HG03064 (cell line): ENCODE data around the gene DOCK2.

Experiments
- ATAC-seq: cut with Tn5 transposase; IDR thresholded peaks from one replicate; pipeline ENCODE4 v1.9.1; 2021; ENCODE audit warnings: low read depth; ENCODE audit not compliant: unreplicated experiment

The DOCK2 gene

GRCh38 chr5:169881702-169882303 lies 244.7 kb downstream of the DOCK2 start:
- ATAC-seq: no peak

- no peak for ATAC-seq
These were observed 249.0 kb downstream of the DOCK2 start for GRCh38 chr5:169886033-169886432.

- ATAC-seq: no peak
These were observed 249.6 kb downstream of the DOCK2 start for GRCh38 chr5:169886677-169887076.

- ATAC-seq: no peak
These were observed 252.5 kb downstream of the DOCK2 start for GRCh38 chr5:169889572-169889971.

GRCh38 chr5:169893010-169893409 lies 255.9 kb downstream of the DOCK2 start:
- ATAC-seq: no peak

GRCh38 chr5:169893571-169893970 lies 256.5 kb downstream of the DOCK2 start:
- no peak for ATAC-seq

- no peak for ATAC-seq
These were observed 258.9 kb downstream of the DOCK2 start for GRCh38 chr5:169895926-169896325.

GRCh38 chr5:169897481-169897880 lies 260.4 kb downstream of the DOCK2 start:
- ATAC-seq: no peak

- ATAC-seq: no peak
These were observed 264.8 kb downstream of the DOCK2 start for GRCh38 chr5:169901896-169902295.

GRCh38 chr5:169904059-169904458 lies 267.0 kb downstream of the DOCK2 start:
- ATAC-seq: no peak

- no peak for ATAC-seq
These were observed 267.4 kb downstream of the DOCK2 start for GRCh38 chr5:169904508-169904907.

GRCh38 chr5:169905017-169905416 lies 267.9 kb downstream of the DOCK2 start:
- ATAC-seq: no peak

- ATAC-seq: no peak
These were observed 269.9 kb downstream of the DOCK2 start for GRCh38 chr5:169906745-169907649.

GRCh38 chr5:169908864-169909263 lies 271.8 kb downstream of the DOCK2 start:
- no peak for ATAC-seq

GRCh38 chr5:169909945-169910344 lies 272.9 kb downstream of the DOCK2 start:
- ATAC-seq: no peak

GRCh38 chr5:169910393-169910792 lies 273.3 kb downstream of the DOCK2 start:
- no peak for ATAC-seq

GRCh38 chr5:169911448-169912212 lies 274.6 kb downstream of the DOCK2 start:
- no peak for ATAC-seq

- no peak for ATAC-seq
These were observed 276.4 kb downstream of the DOCK2 start for GRCh38 chr5:169913479-169913878.

- ATAC-seq: no peak
These were observed 277.7 kb downstream of the DOCK2 start for GRCh38 chr5:169914766-169915165.

- no peak for ATAC-seq
These were observed 280.4 kb downstream of the DOCK2 start for GRCh38 chr5:169917500-169917899.

GRCh38 chr5:169918228-169918627 lies 281.2 kb downstream of the DOCK2 start:
- ATAC-seq: no peak
